ENCODE results near the gene ATRNL1. TPM values are rescaled to one million over a fixed set of nuclear protein-coding genes. Genes with fewer than 3 reads are reported as not detected.

ATRNL1 gene
- total RNA-seq, 1 donor from 2014 or later = 0.77 TPM

DNA sequence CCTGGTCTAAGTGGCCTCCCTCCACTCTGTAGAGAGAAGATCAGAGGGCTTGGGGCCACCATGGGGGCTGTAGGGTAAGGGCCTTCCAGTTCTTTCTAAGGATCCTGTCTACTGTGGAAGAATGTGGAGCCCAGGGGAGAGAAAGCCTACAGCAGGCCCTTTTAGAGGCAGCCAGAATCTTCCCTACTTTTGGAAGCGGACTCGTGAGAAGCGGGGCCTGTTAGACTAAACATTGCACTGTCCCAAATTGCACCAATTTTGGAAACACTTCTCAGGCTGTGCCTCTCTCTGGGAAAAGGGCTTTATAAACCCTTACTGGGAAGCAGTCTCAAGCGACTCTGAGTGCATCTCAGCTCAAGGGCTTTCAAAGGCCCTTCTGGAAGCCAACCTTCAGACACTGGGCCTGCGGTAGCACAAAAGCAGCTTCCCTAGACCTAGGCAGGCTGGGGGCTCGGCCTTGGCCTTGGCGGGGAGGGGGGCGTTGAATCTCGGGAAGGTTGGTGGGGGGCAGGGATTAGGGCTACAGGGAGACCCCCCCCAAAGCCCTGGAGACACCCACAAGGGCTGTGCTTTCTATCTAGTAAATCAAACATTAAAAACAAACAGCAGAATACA is 881.8 kb downstream of the ATRNL1 start:
- no peak for DNase-seq (ENCODE audit: low read depth in 2 of 2)

DNA sequence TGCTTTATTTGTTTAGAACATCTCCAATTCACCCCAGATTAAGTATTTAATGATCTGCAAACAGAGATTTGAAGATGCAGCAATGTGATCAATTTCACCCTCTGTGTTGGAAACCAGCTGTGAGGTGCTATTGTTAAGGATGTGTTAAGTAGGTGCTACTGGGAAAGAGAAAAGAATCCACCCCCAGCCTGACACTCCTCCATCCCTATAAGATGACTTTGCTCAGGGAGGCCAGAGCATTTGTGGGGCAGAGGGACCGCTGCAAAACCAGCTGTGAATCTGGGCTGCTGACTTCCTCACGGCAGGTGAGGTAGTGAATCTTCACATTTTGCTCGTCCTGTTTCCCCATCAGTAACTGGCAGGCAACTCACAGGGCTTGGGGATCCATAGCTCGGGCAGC is 882.3 kb downstream of the ATRNL1 start:
- no peak for DNase-seq (ENCODE audit: low read depth in 2 of 2)

DNA sequence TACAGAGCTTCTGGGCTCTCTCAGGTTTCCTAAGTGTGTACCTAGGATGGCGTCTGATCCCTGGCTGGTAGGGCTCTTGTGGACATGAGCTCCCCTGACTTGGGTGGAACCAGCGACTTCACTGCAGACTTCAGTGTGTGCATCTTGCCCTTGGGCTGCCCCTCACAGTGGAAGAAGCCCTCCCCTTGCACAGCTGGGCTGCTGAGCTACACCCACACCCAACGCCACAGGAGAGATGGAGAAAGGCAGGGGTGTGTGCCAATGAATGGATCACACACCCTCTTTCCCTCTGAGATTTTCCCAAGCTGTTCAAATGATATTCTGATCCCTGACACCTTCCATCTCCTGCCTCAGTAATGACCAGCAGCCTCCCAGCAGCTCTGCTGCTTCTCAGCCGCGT is 883.2 kb downstream of the ATRNL1 start:
- no peak for DNase-seq (ENCODE audit: low read depth in 2 of 2)

DNA sequence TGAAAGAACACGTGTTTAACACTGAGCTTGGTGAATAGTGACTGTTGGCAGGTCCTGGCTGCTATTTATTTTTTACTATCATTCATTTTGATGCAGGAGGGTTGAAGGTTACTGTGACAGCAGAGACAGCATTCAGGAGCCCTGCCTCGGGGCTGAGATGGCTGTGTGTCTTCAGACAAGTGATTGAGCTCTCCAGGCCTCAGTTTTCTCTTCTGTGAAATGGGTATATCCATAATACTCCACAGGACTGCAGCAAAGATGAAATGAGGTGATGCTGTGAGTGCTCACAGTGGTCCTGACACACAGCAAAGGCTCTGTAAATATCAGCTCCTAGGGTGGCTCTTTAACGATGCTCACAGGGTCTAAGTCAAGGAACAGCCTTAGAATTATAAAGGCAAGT is 884.7 kb downstream of the ATRNL1 start:
- DNase-seq (ENCODE audit: low read depth in 2 of 2) = no peak

DNA sequence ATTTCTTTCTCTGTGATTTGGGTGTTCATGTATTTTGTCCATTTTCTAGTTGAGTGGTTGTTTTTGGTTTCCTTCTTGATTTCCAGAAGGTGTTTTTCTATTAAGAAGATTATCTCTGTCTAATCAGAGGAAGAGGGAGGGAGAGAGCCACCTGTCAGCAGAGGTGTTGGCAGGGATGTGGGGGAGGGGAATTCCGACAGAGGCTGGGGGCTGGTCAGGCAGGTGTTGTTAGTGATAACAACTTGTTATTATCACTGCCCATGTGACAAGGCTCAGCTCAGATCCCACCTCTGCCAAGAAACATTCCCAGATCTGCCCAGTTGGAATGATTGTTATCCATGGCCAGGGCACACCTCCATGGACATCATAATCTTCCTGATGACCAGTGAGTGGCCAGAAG is 886.4 kb downstream of the ATRNL1 start:
- no peak for DNase-seq (ENCODE audit: low read depth in 2 of 2)

DNA sequence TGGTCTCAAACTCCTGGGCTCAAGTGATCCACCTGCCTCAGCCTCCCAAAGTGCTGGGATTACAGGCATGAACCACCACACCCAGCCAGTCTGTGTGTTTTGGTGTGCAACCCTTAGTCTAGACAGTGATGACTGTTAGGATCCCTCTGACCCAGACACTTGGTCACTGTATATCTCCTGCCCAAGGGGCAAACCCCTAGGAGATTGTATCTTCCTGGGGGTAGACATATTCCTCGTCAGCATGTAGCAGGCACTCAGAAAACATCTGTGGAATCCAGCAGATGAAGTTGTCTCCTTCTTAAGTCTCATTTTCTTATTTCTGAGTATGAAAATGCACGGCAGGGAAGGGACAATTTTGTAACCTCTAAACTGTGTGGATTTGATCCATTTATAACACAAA is 887.3 kb downstream of the ATRNL1 start:
- no peak for DNase-seq (ENCODE audit: low read depth in 2 of 2)

DNA sequence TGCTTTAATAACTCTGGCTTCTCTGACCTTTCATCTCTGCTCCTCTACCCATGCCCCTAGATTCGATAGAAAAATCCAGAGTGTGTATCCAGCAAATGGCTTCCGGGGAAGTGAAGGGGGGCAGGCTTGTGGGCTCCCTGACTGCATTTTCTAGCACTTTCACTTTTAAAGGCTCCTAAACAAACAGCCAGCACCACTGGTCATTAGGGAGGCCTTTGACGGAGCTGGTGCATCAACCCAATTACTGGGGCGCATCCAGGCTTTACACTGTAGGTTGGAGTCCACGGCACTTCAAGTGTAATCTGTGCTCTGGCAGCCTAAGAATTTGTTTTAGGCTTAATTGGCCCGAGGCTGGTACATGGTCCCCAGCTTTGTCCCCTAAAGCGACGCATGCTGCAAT is 887.9 kb downstream of the ATRNL1 start:
- DNase-seq (ENCODE audit: low read depth in 2 of 2) = no peak

DNA sequence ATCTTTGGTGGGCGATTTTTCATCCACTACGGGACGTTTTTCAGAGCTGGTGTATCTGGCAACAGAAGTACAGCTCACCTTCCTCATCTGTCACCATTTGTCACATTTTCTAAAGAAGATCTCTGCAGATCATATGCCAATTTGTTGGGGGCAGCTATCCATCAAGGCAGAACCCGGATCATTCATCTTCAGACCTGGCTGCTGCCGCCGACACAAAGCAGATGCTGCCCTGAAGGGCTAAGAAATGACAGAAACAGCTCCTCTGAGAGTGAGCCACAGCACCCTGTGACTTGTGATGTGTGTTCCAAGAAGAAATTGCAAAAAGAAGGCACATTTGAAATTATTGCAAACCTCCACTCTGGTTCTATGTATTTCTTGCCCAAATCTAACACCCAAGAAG is 888.9 kb downstream of the ATRNL1 start:
- no peak for DNase-seq (ENCODE audit: low read depth in 2 of 2)

DNA sequence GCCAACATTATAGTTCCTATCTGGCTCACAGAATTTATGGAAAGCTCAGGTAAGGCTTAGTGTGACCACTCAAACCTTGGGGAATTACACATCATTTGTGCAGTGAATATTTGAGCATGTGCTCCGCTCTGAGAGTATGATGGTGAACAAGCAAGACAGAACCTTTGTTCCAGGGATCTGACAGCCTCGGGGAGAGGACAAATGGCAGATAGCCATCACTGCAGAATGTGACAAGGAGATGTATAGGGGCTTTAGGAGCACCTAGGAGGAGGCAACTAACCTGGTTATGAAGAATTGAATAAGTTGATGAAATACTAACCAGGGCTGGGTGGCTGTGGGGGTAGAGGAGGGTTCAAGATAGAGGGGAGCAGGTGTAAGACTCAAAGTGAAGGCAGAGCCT is 889.4 kb downstream of the ATRNL1 start:
- no peak for DNase-seq (ENCODE audit: low read depth in 2 of 2)

DNA sequence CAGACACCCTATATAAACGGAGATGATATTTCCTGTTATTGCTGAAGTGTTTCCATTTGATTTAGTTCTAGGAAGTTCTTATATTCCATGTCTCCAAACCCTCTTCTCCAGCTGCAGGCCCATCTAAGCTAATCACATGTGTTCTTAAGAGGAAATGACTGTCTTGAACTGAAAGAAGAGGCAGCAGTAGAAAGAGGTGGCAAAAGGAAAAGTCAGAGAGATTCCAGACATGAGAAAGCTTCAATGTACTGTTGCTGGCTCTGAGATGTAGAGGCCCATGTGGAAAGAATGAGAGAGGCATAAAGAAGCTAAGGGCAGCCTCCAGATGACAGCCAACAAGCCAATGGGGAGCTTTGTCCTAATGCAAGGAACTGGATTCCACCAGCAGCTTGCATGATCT is 892.6 kb downstream of the ATRNL1 start:
- peak in 1 of 2 donors; percentile 76 for DNase-seq (ENCODE audit: low read depth in 2 of 2)

DNA sequence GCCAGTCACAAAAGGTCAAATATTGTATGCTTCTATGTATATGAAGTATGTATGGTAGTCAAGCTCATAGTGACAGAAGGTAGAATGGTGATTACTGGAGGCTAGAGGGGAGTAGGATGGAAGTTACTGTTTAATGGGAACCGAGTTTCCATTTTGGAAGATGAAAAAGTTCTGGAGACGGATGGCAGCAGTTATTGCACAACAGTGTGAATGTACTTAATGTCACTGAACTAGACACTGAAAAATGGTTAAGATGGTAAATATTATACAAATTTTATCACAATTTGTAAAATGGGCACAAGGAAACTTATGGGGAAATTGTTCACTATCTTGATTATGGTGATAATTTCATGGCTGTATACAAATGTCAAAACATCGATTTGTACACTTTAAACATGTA is 895.2 kb downstream of the ATRNL1 start:
- no peak for DNase-seq (ENCODE audit: low read depth in 2 of 2)

DNA sequence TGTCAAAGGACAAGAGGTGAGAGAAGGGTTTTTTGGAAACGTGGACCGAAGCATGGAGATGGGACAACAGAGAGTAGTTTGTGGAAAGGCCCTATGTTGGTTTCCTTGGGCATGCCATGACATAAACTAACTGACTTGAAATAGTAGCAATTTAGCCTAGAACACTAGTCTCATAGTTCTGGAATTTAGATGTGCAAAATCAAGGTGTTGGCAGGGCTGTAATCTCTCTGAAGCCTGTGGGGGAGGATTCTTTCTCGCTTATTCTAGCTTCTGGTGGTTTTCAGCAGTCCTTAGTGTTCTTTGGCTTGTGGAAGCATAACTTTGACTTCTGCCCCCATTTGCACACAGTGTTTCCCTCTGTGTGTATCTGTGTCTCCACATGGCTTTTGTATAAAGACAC is 896.5 kb downstream of the ATRNL1 start:
- DNase-seq (ENCODE audit: low read depth in 2 of 2) = no peak

DNA sequence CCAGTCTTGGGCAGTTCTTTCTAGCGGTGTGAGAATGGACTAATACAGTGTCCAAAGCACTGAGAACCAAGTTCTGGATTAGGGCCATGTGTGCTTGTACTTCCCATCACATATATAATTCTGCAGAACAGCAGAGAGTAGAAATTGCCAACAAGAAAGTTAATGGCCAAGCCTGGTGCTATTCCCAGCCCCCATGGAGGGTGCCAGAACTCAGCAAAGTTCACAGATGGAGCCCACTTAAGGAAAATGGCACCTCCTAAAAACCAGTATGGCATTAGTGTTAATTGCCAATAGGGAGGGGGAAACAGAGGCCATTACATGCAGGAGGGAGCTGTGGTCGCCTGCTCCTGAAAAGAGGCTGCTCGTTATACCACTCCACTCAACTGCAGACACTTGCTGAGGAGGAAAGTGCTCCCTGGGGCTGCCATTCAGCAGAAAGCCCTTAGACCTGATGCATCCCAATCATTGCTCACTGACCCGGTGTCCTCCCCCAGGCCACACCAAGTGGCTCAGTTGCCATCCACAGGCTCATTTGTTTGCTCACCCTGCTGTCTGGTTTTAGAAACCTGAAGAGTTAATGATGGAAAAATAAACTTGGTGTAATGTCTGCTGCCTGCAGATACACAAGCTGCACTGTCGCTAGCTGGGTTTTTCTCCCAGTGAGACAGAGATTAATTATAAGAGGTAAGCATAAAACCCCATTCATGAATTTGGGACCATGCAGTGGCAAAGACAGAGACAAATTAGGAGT is 899.2 kb downstream of the ATRNL1 start:
- DNase-seq (ENCODE audit: low read depth in 2 of 2) = no peak

DNA sequence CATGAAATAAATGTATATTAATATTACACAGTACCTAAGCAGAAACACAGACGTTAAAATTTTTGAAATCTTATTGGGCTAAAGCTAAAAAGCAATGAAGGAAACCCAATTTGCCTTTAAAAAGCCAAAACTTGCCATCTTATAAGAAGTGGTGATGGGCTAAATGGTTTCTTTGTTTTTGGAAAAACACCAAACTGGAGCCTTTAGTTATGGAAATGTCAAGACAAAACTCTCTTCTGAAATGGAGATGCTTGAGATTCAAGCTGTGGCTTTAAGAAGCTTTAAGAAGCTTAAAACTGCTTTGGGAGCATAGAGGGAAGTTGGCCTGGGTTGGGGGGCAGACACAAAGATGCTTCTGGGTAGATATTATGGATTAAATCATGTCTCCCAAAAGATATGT is 902.9 kb downstream of the ATRNL1 start:
- no peak for DNase-seq (ENCODE audit: low read depth in 2 of 2)

DNA sequence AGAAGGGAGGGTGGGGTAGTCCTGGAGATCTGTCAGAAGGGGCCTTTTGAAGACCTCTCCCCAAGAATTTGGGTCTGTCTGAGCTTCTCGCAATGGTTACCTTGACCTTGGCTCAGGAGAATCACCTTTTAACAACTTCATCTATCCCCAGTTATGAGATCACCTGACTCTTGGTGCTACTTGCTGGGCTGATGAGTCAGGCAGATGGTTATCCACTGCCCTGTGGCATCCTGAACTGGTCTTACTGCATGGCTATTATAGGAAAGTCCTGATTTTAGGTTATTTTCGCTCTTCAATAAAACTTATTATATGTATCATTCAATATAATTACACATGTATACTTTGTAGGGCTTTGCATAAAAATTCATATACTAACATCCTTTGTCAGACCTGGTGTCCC is 905.1 kb downstream of the ATRNL1 start:
- no peak for DNase-seq (ENCODE audit: low read depth in 2 of 2)

Other genes with a start within 250 kb of the ATRNL1 start
- 20.8 and 22.1 TPM in 2 replicates for gene TRUB1, start 155.2 kb upstream of the ATRNL1 start, total RNA-seq